AG10803 (cell line): ENCODE data around the gene TNNI3.
A peak's percentile ranks its signal among the peaks of the same experiment; 100 is the strongest.
"Not testable (repeated sequence)": the region's sequence is repeated elsewhere in the genome, so short reads cannot be mapped to it uniquely, and the experiment has no call there.

Experiments used
- DNase-seq: peaks from one replicate; pipeline ENCODE4 v3.0.0; 2010; ENCODE audit warnings: low read depth
- H3K4me3 ChIP-seq: 2 replicates; pipeline ENCODE4 v1.5.1; 2011; ENCODE audit warnings: mild to moderate bottlenecking, low read length, control low read depth
- CTCF ChIP-seq: conservative IDR thresholded peaks from 2 replicates; pipeline ENCODE4 v1.5.1; 2011; ENCODE audit warnings: mild to moderate bottlenecking, low read length, control low read depth, inconsistent platforms

Gene TNNI3

GRCh38 chr19:55160986-55161365 lies 3.4 kb upstream of the TNNI3 start:
- no peak for TF ChIP-seq CTCF
- DNase-seq, result no peak
- no peak overlapping the region for H3K4me3 ChIP-seq

GRCh38 chr19:55160128-55160985 lies 2.8 kb upstream of the TNNI3 start:
- no peak overlapping the region for H3K4me3 ChIP-seq
- TF ChIP-seq CTCF, result peak; percentile 64
- DNase-seq, result peak; percentile 66

- DNase-seq, result no peak
- H3K4me3 ChIP-seq, result no peak overlapping the region
These were observed 1.6 kb upstream of the TNNI3 start for GRCh38 chr19:55158848-55159749.

GRCh38 chr19:55158423-55158822 lies 891 bp upstream of the TNNI3 start:
- H3K4me3 ChIP-seq, result no peak overlapping the region
- no peak for DNase-seq
- no peak for TF ChIP-seq CTCF

More at GRCh38 chr19:55158848-55159749, 1.6 kb upstream of the TNNI3 start:
- TF ChIP-seq CTCF, result no peak

- no peak for DNase-seq
- H3K4me3 ChIP-seq, result no peak overlapping the region
- no peak for TF ChIP-seq CTCF
These were observed 1.1 kb downstream of the TNNI3 start for GRCh38 chr19:55156202-55157063.

GRCh38 chr19:55155784-55156183 lies 1.7 kb downstream of the TNNI3 start:
- not testable (repeated sequence) for H3K4me3 ChIP-seq, DNase-seq
